Stimulated activated CD8-positive, alpha-beta memory T cell treated with anti-CD3 and anti-CD28 coated beads, Interleukin-4, amount 100 ng/mL, for 1 hour (primary cell): ENCODE data around the gene LACTBL1.

ENCODE experiments used
- DNase-seq, 2 donors: peaks; one replicate each; pipeline ENCODE4 v3.0.0-alpha.2; 2020; ENCODE audit warnings: low read depth in 2 of 2, low spot score in 1 of 2

LACTBL1 gene

GRCh38 chr1:22914633-22915217 is 57.9 kb downstream of the LACTBL1 start:
- no peak for DNase-seq

- no peak for DNase-seq
Observed at GRCh38 chr1:22914156-22914555, 58.5 kb downstream of the LACTBL1 start.

GRCh38 chr1:22913421-22914141 is 59.1 kb downstream of the LACTBL1 start:
- DNase-seq = no peak

DNA sequence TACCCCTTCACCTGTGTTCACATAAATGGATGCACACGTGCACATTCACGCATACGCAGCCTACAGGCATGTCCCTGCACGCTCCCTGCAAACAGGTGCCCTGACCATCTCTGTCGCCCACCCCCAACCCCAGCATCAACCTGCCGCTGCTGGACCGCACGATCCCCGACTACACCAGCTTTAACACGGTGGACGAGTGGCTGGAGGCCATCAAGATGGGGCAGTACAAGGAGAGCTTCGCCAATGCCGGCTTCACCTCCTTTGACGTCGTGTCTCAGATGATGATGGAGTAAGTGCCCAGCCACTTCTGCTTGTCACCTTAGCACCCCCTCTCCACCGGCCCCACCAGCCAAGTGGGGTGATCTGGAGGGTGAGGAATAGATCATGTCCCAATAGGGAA is 60.4 kb downstream of the LACTBL1 start:
- DNase-seq = no peak

- DNase-seq = no peak
Observed at GRCh38 chr1:22910986-22911651, 61.5 kb downstream of the LACTBL1 start.

DNA sequence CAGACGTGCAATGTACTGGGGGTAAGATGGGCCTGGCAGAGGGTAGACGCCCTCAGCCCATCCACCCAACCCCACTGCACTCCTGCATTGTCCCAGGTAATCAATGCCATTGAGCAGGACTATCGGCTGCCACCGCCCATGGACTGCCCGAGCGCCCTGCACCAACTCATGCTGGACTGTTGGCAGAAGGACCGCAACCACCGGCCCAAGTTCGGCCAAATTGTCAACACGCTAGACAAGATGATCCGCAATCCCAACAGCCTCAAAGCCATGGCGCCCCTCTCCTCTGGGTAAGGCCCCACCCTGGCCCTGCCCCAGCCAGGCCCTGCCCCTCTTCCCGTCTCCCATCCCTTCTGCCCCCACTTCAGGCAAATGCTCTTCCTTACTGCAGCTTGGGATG is 62.4 kb downstream of the LACTBL1 start:
- DNase-seq = no peak

- DNase-seq = no peak
Observed at GRCh38 chr1:22908880-22909426, 63.7 kb downstream of the LACTBL1 start.

- no peak for DNase-seq
Observed at GRCh38 chr1:22907528-22907927, 65.1 kb downstream of the LACTBL1 start.

- DNase-seq = no peak
Observed at GRCh38 chr1:22906968-22907367, 65.7 kb downstream of the LACTBL1 start.

DNA sequence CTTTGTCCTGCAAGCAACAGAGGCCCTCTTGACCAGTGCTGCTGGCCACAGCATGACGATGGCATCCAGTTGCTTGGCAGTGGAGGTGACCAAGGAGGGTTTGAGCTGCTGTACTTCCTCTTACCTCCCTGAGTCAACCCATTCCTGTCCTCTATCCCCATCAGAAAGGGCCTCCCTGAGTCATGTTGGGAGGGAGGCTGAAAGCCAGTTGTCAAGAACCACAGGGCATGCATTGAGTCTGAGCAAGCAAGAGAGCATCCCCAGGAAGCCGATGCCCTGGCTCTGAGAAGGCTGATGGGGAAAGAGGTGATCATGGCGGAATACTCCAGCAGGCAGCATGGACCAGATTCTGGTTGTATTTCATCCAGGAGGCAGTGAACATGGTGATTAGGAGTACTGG is 69.6 kb downstream of the LACTBL1 start:
- DNase-seq = no peak
